WTC11 (cell line): Measurements from ENCODE around the gene COL1A1. TPM values are rescaled to one million over a fixed set of nuclear protein-coding genes. Genes with fewer than 3 reads are reported as not detected.

Experiments
- ATAC-seq: fragments of 200-7000 bp; cut with Tn5 transposase; 2 replicates; pipeline ENCODE4 v1.10.0; 2021; ENCODE audit warnings: mild to moderate bottlenecking, moderate library complexity
- CTCF ChIA-PET: fragments of 300-600 bp; sonication (Branson Sonifier 250); formaldehyde crosslinking; loops from one replicate; lab custom pipeline; 2021; ENCODE audit warnings: antibody characterized with exemption; lab: Charles Lee
- POLR2A ChIA-PET: fragments of 350-600 bp; sonication (Branson Sonifier 250); formaldehyde crosslinking; loops from one replicate; lab custom pipeline; 2021; ENCODE audit warnings: antibody characterized with exemption; lab: Charles Lee
- DNase-seq: peaks from one replicate; pipeline ENCODE4 v3.0.0; 2021; ENCODE audit warnings: low spot score
- H3K27ac Mint-ChIP-seq: 2 replicates; pipeline ENCODE4 v1.8.0; 2021; ENCODE audit warnings: mixed read lengths
- H3K27me3 Mint-ChIP-seq: 2 replicates; pipeline ENCODE4 v1.8.0; 2021; ENCODE audit warnings: low read depth, mild to moderate bottlenecking, moderate library complexity, mixed read lengths
- H3K36me3 Mint-ChIP-seq: 2 replicates; pipeline ENCODE4 v1.8.0; 2021; ENCODE audit warnings: mixed read lengths
- H3K4me1 Mint-ChIP-seq: 2 replicates; pipeline ENCODE4 v1.8.0; 2022; ENCODE audit warnings: mixed read lengths
- H3K4me3 Mint-ChIP-seq: 2 replicates; pipeline ENCODE4 v1.8.0; 2021; ENCODE audit warnings: mild to moderate bottlenecking, moderate library complexity, mixed read lengths
- H3K9me3 Mint-ChIP-seq: 2 replicates; pipeline ENCODE4 v1.8.0; 2021; ENCODE audit warnings: mixed read lengths
- EMX1 ChIP-seq: fragments of 250-450 bp; sonication (Bioruptor Pico); IDR thresholded peaks from 2 replicates; pipeline ENCODE4 v1.8.0; 2021; ENCODE audit warnings: mild to moderate bottlenecking
- FOXJ3 ChIP-seq: sonication (generic); formaldehyde crosslinking; IDR thresholded peaks from 2 replicates; pipeline ENCODE4 v1.9.0; 2021; ENCODE audit warnings: missing genetic modification reagents, mild to moderate bottlenecking, borderline replicate concordance
- FOXK1 ChIP-seq: sonication (generic); formaldehyde crosslinking; IDR thresholded peaks from 2 replicates; pipeline ENCODE4 v1.8.0; 2022; ENCODE audit warnings: mild to moderate bottlenecking, moderate library complexity, missing genetic modification reagents
- JAZF1 ChIP-seq: fragments of 250-450 bp; sonication (Bioruptor Pico); IDR thresholded peaks from 2 replicates; pipeline ENCODE4 v1.9.0; 2021; ENCODE audit warnings: moderate library complexity, mild to moderate bottlenecking, inconsistent platforms
- KAT7 ChIP-seq: sonication (generic); formaldehyde crosslinking; IDR thresholded peaks from 2 replicates; pipeline ENCODE4 v1.8.1; 2023; ENCODE audit warnings: missing genetic modification reagents, mild to moderate bottlenecking, borderline replicate concordance
- NFE2L1 ChIP-seq: sonication (generic); formaldehyde crosslinking; IDR thresholded peaks from 2 replicates; pipeline ENCODE4 v1.8.1; 2023; ENCODE audit warnings: missing genetic modification reagents
- SOX15 ChIP-seq: fragments of 250-450 bp; sonication (Bioruptor Pico); IDR thresholded peaks from 2 replicates; pipeline ENCODE4 v1.9.0; 2021; ENCODE audit warnings: mild to moderate bottlenecking
- TCF7 ChIP-seq: sonication (generic); formaldehyde crosslinking; IDR thresholded peaks from 2 replicates; pipeline ENCODE4 v1.8.0; 2022; ENCODE audit warnings: mild to moderate bottlenecking, low read depth, missing genetic modification reagents, moderate library complexity
- ZNF121 ChIP-seq: sonication (generic); formaldehyde crosslinking; IDR thresholded peaks from 2 replicates; pipeline ENCODE4 v1.8.0; 2023; ENCODE audit warnings: missing genetic modification reagents
- ZNF317 ChIP-seq: sonication (generic); formaldehyde crosslinking; IDR thresholded peaks from 2 replicates; pipeline ENCODE4 v1.8.1; 2023; ENCODE audit warnings: low read depth, mild to moderate bottlenecking, moderate library complexity, missing genetic modification reagents, borderline replicate concordance
- ZNF416 ChIP-seq: fragments of 250-450 bp; sonication (Bioruptor Pico); IDR thresholded peaks from 2 replicates; pipeline ENCODE4 v1.9.0; 2021; ENCODE audit warnings: mild to moderate bottlenecking, inconsistent platforms
- total RNA-seq: library from RNA; stranded (reverse); gene quantifications from 3 replicates; pipeline ENCODE4 v1.2.3, GENCODE V29; 2021
- TF ChIP-seq, protein P1 (sequence below): sonication (generic); formaldehyde crosslinking; IDR thresholded peaks from 2 replicates; pipeline ENCODE4 v1.8.0; 2023; ENCODE audit warnings: missing genetic modification reagents, mild to moderate bottlenecking, borderline replicate concordance
- TF ChIP-seq, protein P2 (sequence below): sonication (generic); formaldehyde crosslinking; IDR thresholded peaks from 2 replicates; pipeline ENCODE4 v1.8.1; 2022; ENCODE audit warnings: low read depth, missing genetic modification reagents, borderline replicate concordance
- TF ChIP-seq, protein P3 (sequence below): fragments of 250-450 bp; sonication (Bioruptor Pico); IDR thresholded peaks from 2 replicates; pipeline ENCODE4 v1.8.0; 2021; ENCODE audit warnings: mild to moderate bottlenecking
- TF ChIP-seq, protein P4 (sequence below): sonication (generic); formaldehyde crosslinking; IDR thresholded peaks from 2 replicates; pipeline ENCODE4 v1.8.0; 2022; ENCODE audit warnings: mild to moderate bottlenecking, missing genetic modification reagents
- TF ChIP-seq, protein P5 (sequence below): fragments of 250-450 bp; sonication (Bioruptor Pico); IDR thresholded peaks from 2 replicates; pipeline ENCODE4 v2.1.2; 2022; ENCODE audit warnings: mild to moderate bottlenecking, moderate library complexity
- TF ChIP-seq, protein P6 (sequence below): sonication (generic); formaldehyde crosslinking; IDR thresholded peaks from 2 replicates; pipeline ENCODE4 v1.8.1; 2023; ENCODE audit warnings: mild to moderate bottlenecking, missing genetic modification reagents, borderline replicate concordance

The COL1A1 gene
- total RNA-seq, 1 experiment from 2014 or later = 52.1 TPM

DNA sequence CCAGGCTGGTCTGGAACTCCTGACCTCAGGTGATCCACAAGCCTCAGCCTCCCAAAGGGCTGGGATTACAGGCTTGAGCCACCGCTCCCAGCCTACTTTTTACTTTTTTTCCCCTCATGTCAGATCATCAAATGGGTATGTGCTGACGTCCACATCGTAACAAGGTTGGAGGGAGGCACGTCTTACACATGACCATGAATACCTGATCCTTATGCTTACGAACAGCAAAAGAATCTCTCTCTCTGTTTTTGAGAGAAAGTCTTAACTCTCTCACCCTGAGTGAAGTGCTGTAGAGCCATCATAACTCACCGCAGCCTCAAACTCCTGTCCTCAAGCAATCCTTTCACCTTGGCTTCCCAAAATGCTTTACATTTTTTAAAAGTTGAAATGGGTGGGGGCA is 43.3 kb upstream of the COL1A1 start (continued):
- TF ChIP-seq, protein P1, sequence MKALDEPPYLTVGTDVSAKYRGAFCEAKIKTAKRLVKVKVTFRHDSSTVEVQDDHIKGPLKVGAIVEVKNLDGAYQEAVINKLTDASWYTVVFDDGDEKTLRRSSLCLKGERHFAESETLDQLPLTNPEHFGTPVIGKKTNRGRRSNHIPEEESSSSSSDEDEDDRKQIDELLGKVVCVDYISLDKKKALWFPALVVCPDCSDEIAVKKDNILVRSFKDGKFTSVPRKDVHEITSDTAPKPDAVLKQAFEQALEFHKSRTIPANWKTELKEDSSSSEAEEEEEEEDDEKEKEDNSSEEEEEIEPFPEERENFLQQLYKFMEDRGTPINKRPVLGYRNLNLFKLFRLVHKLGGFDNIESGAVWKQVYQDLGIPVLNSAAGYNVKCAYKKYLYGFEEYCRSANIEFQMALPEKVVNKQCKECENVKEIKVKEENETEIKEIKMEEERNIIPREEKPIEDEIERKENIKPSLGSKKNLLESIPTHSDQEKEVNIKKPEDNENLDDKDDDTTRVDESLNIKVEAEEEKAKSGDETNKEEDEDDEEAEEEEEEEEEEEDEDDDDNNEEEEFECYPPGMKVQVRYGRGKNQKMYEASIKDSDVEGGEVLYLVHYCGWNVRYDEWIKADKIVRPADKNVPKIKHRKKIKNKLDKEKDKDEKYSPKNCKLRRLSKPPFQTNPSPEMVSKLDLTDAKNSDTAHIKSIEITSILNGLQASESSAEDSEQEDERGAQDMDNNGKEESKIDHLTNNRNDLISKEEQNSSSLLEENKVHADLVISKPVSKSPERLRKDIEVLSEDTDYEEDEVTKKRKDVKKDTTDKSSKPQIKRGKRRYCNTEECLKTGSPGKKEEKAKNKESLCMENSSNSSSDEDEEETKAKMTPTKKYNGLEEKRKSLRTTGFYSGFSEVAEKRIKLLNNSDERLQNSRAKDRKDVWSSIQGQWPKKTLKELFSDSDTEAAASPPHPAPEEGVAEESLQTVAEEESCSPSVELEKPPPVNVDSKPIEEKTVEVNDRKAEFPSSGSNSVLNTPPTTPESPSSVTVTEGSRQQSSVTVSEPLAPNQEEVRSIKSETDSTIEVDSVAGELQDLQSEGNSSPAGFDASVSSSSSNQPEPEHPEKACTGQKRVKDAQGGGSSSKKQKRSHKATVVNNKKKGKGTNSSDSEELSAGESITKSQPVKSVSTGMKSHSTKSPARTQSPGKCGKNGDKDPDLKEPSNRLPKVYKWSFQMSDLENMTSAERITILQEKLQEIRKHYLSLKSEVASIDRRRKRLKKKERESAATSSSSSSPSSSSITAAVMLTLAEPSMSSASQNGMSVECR (CRISPR knock-in tag) = no peak
- no peak for TF ChIP-seq FOXK1 (CRISPR knock-in tag)
- TF ChIP-seq, protein P2, sequence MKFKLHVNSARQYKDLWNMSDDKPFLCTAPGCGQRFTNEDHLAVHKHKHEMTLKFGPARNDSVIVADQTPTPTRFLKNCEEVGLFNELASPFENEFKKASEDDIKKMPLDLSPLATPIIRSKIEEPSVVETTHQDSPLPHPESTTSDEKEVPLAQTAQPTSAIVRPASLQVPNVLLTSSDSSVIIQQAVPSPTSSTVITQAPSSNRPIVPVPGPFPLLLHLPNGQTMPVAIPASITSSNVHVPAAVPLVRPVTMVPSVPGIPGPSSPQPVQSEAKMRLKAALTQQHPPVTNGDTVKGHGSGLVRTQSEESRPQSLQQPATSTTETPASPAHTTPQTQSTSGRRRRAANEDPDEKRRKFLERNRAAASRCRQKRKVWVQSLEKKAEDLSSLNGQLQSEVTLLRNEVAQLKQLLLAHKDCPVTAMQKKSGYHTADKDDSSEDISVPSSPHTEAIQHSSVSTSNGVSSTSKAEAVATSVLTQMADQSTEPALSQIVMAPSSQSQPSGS (CRISPR knock-in tag) = no peak
- TF ChIP-seq EMX1 (CRISPR knock-in tag) = no peak
- TF ChIP-seq, protein P3, sequence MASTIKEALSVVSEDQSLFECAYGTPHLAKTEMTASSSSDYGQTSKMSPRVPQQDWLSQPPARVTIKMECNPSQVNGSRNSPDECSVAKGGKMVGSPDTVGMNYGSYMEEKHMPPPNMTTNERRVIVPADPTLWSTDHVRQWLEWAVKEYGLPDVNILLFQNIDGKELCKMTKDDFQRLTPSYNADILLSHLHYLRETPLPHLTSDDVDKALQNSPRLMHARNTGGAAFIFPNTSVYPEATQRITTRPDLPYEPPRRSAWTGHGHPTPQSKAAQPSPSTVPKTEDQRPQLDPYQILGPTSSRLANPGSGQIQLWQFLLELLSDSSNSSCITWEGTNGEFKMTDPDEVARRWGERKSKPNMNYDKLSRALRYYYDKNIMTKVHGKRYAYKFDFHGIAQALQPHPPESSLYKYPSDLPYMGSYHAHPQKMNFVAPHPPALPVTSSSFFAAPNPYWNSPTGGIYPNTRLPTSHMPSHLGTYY (CRISPR knock-in tag) = no peak
- TF ChIP-seq KAT7 (CRISPR knock-in tag) = no peak
- TF ChIP-seq, protein P4, sequence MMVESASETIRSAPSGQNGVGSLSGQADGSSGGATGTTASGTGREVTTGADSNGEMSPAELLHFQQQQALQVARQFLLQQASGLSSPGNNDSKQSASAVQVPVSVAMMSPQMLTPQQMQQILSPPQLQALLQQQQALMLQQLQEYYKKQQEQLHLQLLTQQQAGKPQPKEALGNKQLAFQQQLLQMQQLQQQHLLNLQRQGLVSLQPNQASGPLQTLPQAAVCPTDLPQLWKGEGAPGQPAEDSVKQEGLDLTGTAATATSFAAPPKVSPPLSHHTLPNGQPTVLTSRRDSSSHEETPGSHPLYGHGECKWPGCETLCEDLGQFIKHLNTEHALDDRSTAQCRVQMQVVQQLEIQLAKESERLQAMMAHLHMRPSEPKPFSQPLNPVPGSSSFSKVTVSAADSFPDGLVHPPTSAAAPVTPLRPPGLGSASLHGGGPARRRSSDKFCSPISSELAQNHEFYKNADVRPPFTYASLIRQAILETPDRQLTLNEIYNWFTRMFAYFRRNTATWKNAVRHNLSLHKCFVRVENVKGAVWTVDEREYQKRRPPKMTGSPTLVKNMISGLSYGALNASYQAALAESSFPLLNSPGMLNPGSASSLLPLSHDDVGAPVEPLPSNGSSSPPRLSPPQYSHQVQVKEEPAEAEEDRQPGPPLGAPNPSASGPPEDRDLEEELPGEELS = no peak

DNA sequence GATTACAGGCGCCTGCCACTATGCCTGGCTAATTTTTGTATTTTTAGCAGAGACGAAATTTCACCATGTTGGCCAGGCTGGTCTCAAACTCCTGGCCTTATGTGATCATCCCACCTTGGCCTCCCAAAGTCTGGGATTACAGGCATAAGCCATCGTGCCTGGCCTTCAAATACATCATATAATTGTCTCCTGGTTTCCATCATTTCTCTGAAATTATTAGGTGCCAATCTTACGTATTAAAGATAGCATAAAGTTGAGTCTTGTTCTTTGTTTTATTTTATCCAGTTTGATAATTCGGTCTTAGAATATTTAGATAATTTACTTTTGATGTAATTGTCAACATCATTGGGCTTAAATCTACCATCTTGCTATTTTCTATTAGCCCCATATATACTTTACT is 40.0 kb upstream of the COL1A1 start:
- H3K27me3 Mint-ChIP-seq = peaks cover 8% of the 10 kb centered on the region; the same call in 1 of the 2 replicates
- H3K9me3 Mint-ChIP-seq = no peaks in the 10 kb centered on the region
- TF ChIP-seq FOXJ3 (CRISPR knock-in tag) = no peak
- TF ChIP-seq ZNF317 = peak; percentile 89
- no peak for TF ChIP-seq ZNF121 (CRISPR knock-in tag)
- no peak for TF ChIP-seq ZNF416
- TF ChIP-seq, protein P5, sequence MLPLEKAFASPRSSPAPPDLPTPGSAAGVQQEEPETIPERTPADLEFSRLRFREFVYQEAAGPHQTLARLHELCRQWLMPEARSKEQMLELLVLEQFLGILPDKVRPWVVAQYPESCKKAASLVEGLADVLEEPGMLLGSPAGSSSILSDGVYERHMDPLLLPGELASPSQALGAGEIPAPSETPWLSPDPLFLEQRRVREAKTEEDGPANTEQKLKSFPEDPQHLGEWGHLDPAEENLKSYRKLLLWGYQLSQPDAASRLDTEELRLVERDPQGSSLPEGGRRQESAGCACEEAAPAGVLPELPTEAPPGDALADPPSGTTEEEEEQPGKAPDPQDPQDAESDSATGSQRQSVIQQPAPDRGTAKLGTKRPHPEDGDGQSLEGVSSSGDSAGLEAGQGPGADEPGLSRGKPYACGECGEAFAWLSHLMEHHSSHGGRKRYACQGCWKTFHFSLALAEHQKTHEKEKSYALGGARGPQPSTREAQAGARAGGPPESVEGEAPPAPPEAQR (CRISPR knock-in tag) = no peak
- TF ChIP-seq JAZF1 (CRISPR knock-in tag) = no peak
- TF ChIP-seq SOX15 (CRISPR knock-in tag) = no peak
- no peak overlapping the region for H3K4me3 Mint-ChIP-seq
- no peak overlapping the region for H3K27ac Mint-ChIP-seq
- no peaks in the 10 kb centered on the region for H3K4me1 Mint-ChIP-seq
- ATAC-seq (no peak), DNase-seq (no peak)
- H3K36me3 Mint-ChIP-seq = no peaks in the 10 kb centered on the region
- ChIA-PET CTCF (no interaction called here), POLR2A (no interaction called here)

DNA sequence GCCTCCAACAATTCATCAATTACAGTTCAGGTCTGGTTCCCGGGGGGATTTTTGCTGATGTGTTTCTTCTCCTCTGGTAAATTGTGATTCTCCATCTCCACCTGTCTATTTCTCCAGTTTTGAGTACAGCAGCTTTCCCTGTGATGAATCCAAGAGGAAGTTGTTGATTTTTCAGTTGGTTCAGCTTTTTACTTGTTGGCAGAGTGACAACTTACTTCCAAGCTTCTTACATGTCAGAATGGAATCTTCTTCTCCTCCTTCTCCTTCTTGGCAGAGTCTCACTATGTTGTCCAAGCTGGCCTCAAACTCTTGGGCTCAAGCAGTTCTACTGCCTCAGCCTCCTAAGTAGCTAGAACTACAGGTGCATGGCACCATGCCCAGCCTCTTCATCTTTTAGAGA is 39.4 kb upstream of the COL1A1 start:
- ChIA-PET CTCF (no interaction called here), POLR2A (no interaction called here)
- ATAC-seq (no peak), DNase-seq (no peak)
- no peak overlapping the region for H3K4me3 Mint-ChIP-seq
- peaks cover 8% of the 10 kb centered on the region; the same call in 1 of the 2 replicates for H3K27me3 Mint-ChIP-seq
- no peaks in the 10 kb centered on the region for H3K4me1 Mint-ChIP-seq
- no peaks in the 10 kb centered on the region for H3K36me3 Mint-ChIP-seq
- no peaks in the 10 kb centered on the region for H3K9me3 Mint-ChIP-seq
- no peak overlapping the region for H3K27ac Mint-ChIP-seq
- no peak for TF ChIP-seq TCF7 (CRISPR knock-in tag)
- TF ChIP-seq, protein P6, sequence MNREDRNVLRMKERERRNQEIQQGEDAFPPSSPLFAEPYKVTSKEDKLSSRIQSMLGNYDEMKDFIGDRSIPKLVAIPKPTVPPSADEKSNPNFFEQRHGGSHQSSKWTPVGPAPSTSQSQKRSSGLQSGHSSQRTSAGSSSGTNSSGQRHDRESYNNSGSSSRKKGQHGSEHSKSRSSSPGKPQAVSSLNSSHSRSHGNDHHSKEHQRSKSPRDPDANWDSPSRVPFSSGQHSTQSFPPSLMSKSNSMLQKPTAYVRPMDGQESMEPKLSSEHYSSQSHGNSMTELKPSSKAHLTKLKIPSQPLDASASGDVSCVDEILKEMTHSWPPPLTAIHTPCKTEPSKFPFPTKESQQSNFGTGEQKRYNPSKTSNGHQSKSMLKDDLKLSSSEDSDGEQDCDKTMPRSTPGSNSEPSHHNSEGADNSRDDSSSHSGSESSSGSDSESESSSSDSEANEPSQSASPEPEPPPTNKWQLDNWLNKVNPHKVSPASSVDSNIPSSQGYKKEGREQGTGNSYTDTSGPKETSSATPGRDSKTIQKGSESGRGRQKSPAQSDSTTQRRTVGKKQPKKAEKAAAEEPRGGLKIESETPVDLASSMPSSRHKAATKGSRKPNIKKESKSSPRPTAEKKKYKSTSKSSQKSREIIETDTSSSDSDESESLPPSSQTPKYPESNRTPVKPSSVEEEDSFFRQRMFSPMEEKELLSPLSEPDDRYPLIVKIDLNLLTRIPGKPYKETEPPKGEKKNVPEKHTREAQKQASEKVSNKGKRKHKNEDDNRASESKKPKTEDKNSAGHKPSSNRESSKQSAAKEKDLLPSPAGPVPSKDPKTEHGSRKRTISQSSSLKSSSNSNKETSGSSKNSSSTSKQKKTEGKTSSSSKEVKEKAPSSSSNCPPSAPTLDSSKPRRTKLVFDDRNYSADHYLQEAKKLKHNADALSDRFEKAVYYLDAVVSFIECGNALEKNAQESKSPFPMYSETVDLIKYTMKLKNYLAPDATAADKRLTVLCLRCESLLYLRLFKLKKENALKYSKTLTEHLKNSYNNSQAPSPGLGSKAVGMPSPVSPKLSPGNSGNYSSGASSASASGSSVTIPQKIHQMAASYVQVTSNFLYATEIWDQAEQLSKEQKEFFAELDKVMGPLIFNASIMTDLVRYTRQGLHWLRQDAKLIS = no peak
- no peak for TF ChIP-seq NFE2L1 (CRISPR knock-in tag)
- TF ChIP-seq EMX1 (CRISPR knock-in tag) = no peak
- no peak for TF ChIP-seq SOX15 (CRISPR knock-in tag)
- no peak for TF ChIP-seq JAZF1 (CRISPR knock-in tag)
